Right atrium auricular region (tissue), 2 donors: ENCODE results near the gene WDR88. TPM values are rescaled to one million over a fixed set of nuclear protein-coding genes. Genes with fewer than 3 reads are reported as not detected.

Experiments
- DNase-seq: peaks from one replicate; pipeline ENCODE4 v3.0.0-alpha.2; 2019; ENCODE audit warnings: low spot score
- H3K27ac ChIP-seq, 2 donors: fragments of 200-600 bp; sonication (generic); 1 replicate in 1 of 2; 2 replicates in 1 of 2; pipeline ENCODE4 v1.5.1; 2016 to 2019
- H3K27me3 ChIP-seq, 2 donors: fragments of 200-600 bp; sonication (generic); one replicate each; pipeline versions ENCODE4 v1.5.1 to v1.6.0; 2017 to 2019
- H3K36me3 ChIP-seq: fragments of 200-600 bp; sonication (generic); one replicate; pipeline ENCODE4 v1.5.1; 2016
- H3K4me1 ChIP-seq, 2 donors: fragments of 200-600 bp; sonication (generic); one replicate each; pipeline versions ENCODE4 v1.5.1 to v1.6.0; 2017 to 2019
- H3K4me3 ChIP-seq, 2 donors: fragments of 200-600 bp; sonication (generic); 1 replicate in 1 of 2; 2 replicates in 1 of 2; pipeline ENCODE4 v1.5.1; 2017 to 2019; ENCODE audit warnings: mild to moderate bottlenecking in 1 of 2, moderate library complexity in 1 of 2
- H3K9me3 ChIP-seq, 2 donors: fragments of 200-600 bp; sonication (generic); one replicate each; pipeline ENCODE4 v1.5.1; 2019
- CTCF ChIP-seq, 2 donors: fragments of 200-600 bp; sonication (generic); IDR thresholded peaks; one replicate each; pipeline ENCODE4 v1.5.1; 2019; ENCODE audit warnings: antibody characterized with exemption in 2 of 2
- total RNA-seq, 2 donors: library from RNA; depleted of rRNA; stranded (reverse); fragments of >200 nt; gene quantifications; one replicate each; pipeline ENCODE4 v1.1.0, GENCODE V29; 2016

The WDR88 gene
- total RNA-seq, 2 donors from 2014 or later = not detected

GRCh38 chr19:33175156-33175782, 43.4 kb downstream of the WDR88 start:
- DNase-seq = no peak
- Histone ChIP-seq H3K27me3 (no peaks in the 10 kb centered on the region), H3K4me1 (peaks cover 0 to 22% of the 10 kb centered on the region in 2 donors), H3K9me3 (no peaks in the 10 kb centered on the region), H3K36me3 (no peaks in the 10 kb centered on the region), H3K27ac (peak overlapping the region in 1 of 2 donors; percentile 94), H3K4me3 (no peak overlapping the region)
- TF ChIP-seq CTCF (IDR thresholded peaks at IDR 0.05) = no peak

- Histone ChIP-seq H3K4me3 (peak overlapping the region; percentile 79 to 98), H3K36me3 (no peaks in the 10 kb centered on the region), H3K9me3 (no peaks in the 10 kb centered on the region), H3K27ac (peak overlapping the region; percentile 89 to 94), H3K27me3 (no peaks in the 10 kb centered on the region), H3K4me1 (peaks cover 0 to 22% of the 10 kb centered on the region in 2 donors)
- peak in 1 of 2 donors; percentile 16 for TF ChIP-seq CTCF (IDR thresholded peaks at IDR 0.05)
- peak; percentile 64 for DNase-seq
Observed at GRCh38 chr19:33175886-33176669, 44.2 kb downstream of the WDR88 start.

GRCh38 chr19:33176670-33177416, 44.9 kb downstream of the WDR88 start:
- H3K4me1 ChIP-seq = peaks cover 0 to 22% of the 10 kb centered on the region in 2 donors
- TF ChIP-seq CTCF (IDR thresholded peaks at IDR 0.05) = no peak
- H3K36me3 ChIP-seq = no peaks in the 10 kb centered on the region
- peak overlapping the region; percentile 79 to 98 for H3K4me3 ChIP-seq
- H3K27ac ChIP-seq = peak overlapping the region; percentile 89 to 94
- H3K27me3 ChIP-seq = no peaks in the 10 kb centered on the region
- H3K9me3 ChIP-seq = no peaks in the 10 kb centered on the region
- peak; percentile 99 for DNase-seq

- Histone ChIP-seq H3K27me3 (no peaks in the 10 kb centered on the region), H3K27ac (peak overlapping the region; percentile 89 to 94), H3K36me3 (no peaks in the 10 kb centered on the region), H3K4me3 (peak overlapping the region; percentile 79 to 98), H3K9me3 (no peaks in the 10 kb centered on the region), H3K4me1 (peaks cover 0 to 22% of the 10 kb centered on the region in 2 donors)
- TF ChIP-seq CTCF (IDR thresholded peaks at IDR 0.05) = peak in 1 of 2 donors; percentile 59
- peak; percentile 80 for DNase-seq
Observed at GRCh38 chr19:33177417-33177979, 45.6 kb downstream of the WDR88 start.

- Histone ChIP-seq H3K4me1 (no peaks in the 10 kb centered on the region), H3K9me3 (no peaks in the 10 kb centered on the region), H3K4me3 (no peak overlapping the region), H3K27me3 (no peaks in the 10 kb centered on the region), H3K27ac (no peak overlapping the region), H3K36me3 (no peaks in the 10 kb centered on the region)
- no peak for TF ChIP-seq CTCF (IDR thresholded peaks at IDR 0.05)
- no peak for DNase-seq
Observed at GRCh38 chr19:33186431-33187182, 54.7 kb downstream of the WDR88 start.
